GM12878 (cell line): ENCODE measurements around the gene DNAJC15. TPM values are rescaled to one million over a fixed set of nuclear protein-coding genes. Genes with fewer than 3 reads are reported as not detected.

Experiments used
- ATAC-seq: fragments of 200-7000 bp; cut with Tn5 transposase; 3 replicates; pipeline ENCODE4 v1.9.1; 2020; ENCODE audit warnings: mild to moderate bottlenecking, moderate library complexity
- BruUV-seq: library from RNA; stranded (reverse); fragments of 400-500 nt; replicated peaks from 2 replicates; lab custom pipeline; 2021; lab: Mats Ljungman, UMichigan
- CTCF ChIA-PET: fragments of 300-600 bp; sonication (Branson Sonifier 250); formaldehyde crosslinking; extraction: SDS; loops from one replicate; lab custom pipeline; 2021; ENCODE audit warnings: inconsistent platforms; lab: Yijun Ruan, JAX
- POLR2A ChIA-PET: fragments of 350-600 bp; formaldehyde crosslinking; extraction: SDS; loops from one replicate; lab custom pipeline; 2021; ENCODE audit warnings: inconsistent platforms; lab: Charles Lee
- RAD21 ChIA-PET: fragments of 300-600 bp; sonication (Branson Sonifier 250); formaldehyde crosslinking; loops from one replicate; lab custom pipeline; 2023; ENCODE audit warnings: antibody characterized with exemption; ENCODE audit not compliant: unreplicated experiment; lab: Charles Lee
- SMC1A ChIA-PET: fragments of 300-600 bp; sonication (Branson Sonifier 250); formaldehyde crosslinking; loops from one replicate; lab custom pipeline; 2023; ENCODE audit not compliant: unreplicated experiment, uncharacterized antibody; lab: Charles Lee
- DNase-seq: peaks from one replicate; pipeline ENCODE4 v3.0.0-alpha.2; 2011; ENCODE audit warnings: low read depth, low spot score
- FAIRE-seq: peaks from 3 replicates; lab custom pipeline; 2011; peaks lifted over from hg19 to GRCh38; lab: Jason Lieb, UNC
- H2AFZ ChIP-seq: 2 replicates; pipeline ENCODE4 v1.6.0; 2011; ENCODE audit warnings: low read depth, low read length, control low read depth; ENCODE audit not compliant: control insufficient read depth
- H3K27ac ChIP-seq: 2 replicates; pipeline ENCODE4 v1.5.1; 2011; ENCODE audit warnings: control low read depth; ENCODE audit not compliant: control insufficient read depth, insufficient read depth
- H3K27me3 ChIP-seq, 2 experiments: replicated peaks in 1 of 2; 2 replicates each; pipeline versions ENCODE4 v1.6.0 to v1.6.1; 2011; ENCODE audit warnings: low read length in 1 of 2; ENCODE audit not compliant: control insufficient read depth in 2 of 2, insufficient read depth in 2 of 2
- H3K36me3 ChIP-seq, 2 experiments: 2 replicates each; pipeline ENCODE4 v1.5.1; 2011; ENCODE audit warnings: low read length in 1 of 2; ENCODE audit not compliant: control insufficient read depth in 2 of 2, insufficient read depth in 2 of 2
- H3K4me1 ChIP-seq: 2 replicates; pipeline ENCODE4 v1.6.1; 2011; ENCODE audit warnings: mild to moderate bottlenecking, low read length, moderate library complexity, mixed read lengths; ENCODE audit not compliant: control insufficient read depth, insufficient read depth
- H3K4me2 ChIP-seq: 2 replicates; pipeline ENCODE4 v1.6.0; 2011; ENCODE audit warnings: control low read depth; ENCODE audit not compliant: control insufficient read depth, insufficient read depth
- H3K4me3 ChIP-seq: fragments of 200-600 bp; sonication (generic); 2 replicates; pipeline ENCODE4 v1.5.1; 2016
- H3K79me2 ChIP-seq: 2 replicates; pipeline ENCODE4 v1.6.0; 2011; ENCODE audit warnings: low read length; ENCODE audit not compliant: control insufficient read depth, insufficient read depth
- H3K9ac ChIP-seq: 2 replicates; pipeline ENCODE4 v1.8.0; 2011; ENCODE audit warnings: low read length, control low read depth, mixed read lengths; ENCODE audit not compliant: control insufficient read depth, insufficient read depth
- H3K9me3 ChIP-seq: replicated peaks from 3 replicates; pipeline ENCODE4 v1.5.1; 2011; ENCODE audit warnings: mild to moderate bottlenecking, low read length; ENCODE audit not compliant: control insufficient read depth, insufficient read depth
- H4K20me1 ChIP-seq: 2 replicates; pipeline ENCODE4 v1.6.0; 2011; ENCODE audit not compliant: control insufficient read depth, insufficient read depth
- BCL11A ChIP-seq: IDR thresholded peaks from 2 replicates; pipeline ENCODE4 v1.6.1; 2011; ENCODE audit warnings: low read depth, low read length
- CEBPB ChIP-seq, 2 experiments: fragments of 150-350 bp in 1 of 2; IDR thresholded peaks; 2 replicates each; pipeline ENCODE4 v1.6.1; 2012 to 2014; ENCODE audit warnings: low read depth in 2 of 2, low read length in 2 of 2, borderline replicate concordance in 1 of 2, inconsistent platforms in 1 of 2
- HCFC1 ChIP-seq: fragments of 150-350 bp; IDR thresholded peaks from 2 replicates; pipeline ENCODE4 v1.6.1; 2014; ENCODE audit warnings: low read length
- IKZF2 ChIP-seq, 2 experiments: fragments of 450-650 bp; IDR thresholded peaks; 2 replicates each; pipeline ENCODE4 v1.6.1; 2017; ENCODE audit warnings: mild to moderate bottlenecking in 2 of 2, moderate library complexity in 2 of 2
- NR2F1 ChIP-seq: fragments of 450-650 bp; conservative IDR thresholded peaks from 2 replicates; pipeline ENCODE4 v1.6.1; 2017; ENCODE audit warnings: mild to moderate bottlenecking
- POU2F2 ChIP-seq: IDR thresholded peaks from 3 replicates; pipeline ENCODE4 v1.6.1; 2011; ENCODE audit warnings: low read depth, mild to moderate bottlenecking, low read length, borderline replicate concordance
- SUPT20H ChIP-seq: IDR thresholded peaks from 2 replicates; pipeline ENCODE4 v1.6.1; 2011; ENCODE audit warnings: low read depth, mild to moderate bottlenecking, low read length, moderate library complexity, borderline replicate concordance; ENCODE audit not compliant: control insufficient read depth
- TCF12 ChIP-seq: IDR thresholded peaks from 2 replicates; pipeline ENCODE4 v1.6.1; 2011; ENCODE audit warnings: low read depth, mild to moderate bottlenecking, low read length
- TCF3 ChIP-seq: IDR thresholded peaks from 2 replicates; pipeline ENCODE4 v1.6.1; 2012; ENCODE audit warnings: low read depth, mild to moderate bottlenecking, low read length, borderline replicate concordance; ENCODE audit not compliant: insufficient read depth
- ZNF24 ChIP-seq: fragments of 450-650 bp; IDR thresholded peaks from 2 replicates; pipeline ENCODE4 v1.6.1; 2017; ENCODE audit warnings: antibody characterized with exemption, mild to moderate bottlenecking
- WGBS: methylation state at CpG from one replicate; pipeline ENCODE4 v1.1.6; 2016; ENCODE audit warnings: low lambda C conversion rate; ENCODE audit not compliant: insufficient replicate concordance, insufficient coverage; ENCODE audit errors: missing lambda C conversion rate; 5-methylcytosine and 5-hydroxymethylcytosine counted together
- in situ Hi-C: fragments of 300-500 bp; cut with MboI; formaldehyde crosslinking; loops from 9 replicates; pipeline ENCODE4 v1.14.3; 2018; ENCODE audit warnings: mixed read lengths
- intact Hi-C: fragments of 100-400 bp; cut with micrococcal nuclease; formaldehyde crosslinking; loops from one replicate; pipeline ENCODE4 v1.14.2; 2022; ENCODE audit not compliant: unreplicated experiment
- polyA plus RNA-seq, 11 experiments: library from polyadenylated mRNA; depleted of rRNA in 4 of 11; unstranded in 6 of 11; stranded (reverse) in 5 of 11; fragments of >200 nt; fragmentation: Nextera tagmentation in 4 of 11; fragmentation: Illumina TruSeq in 1 of 11; extraction: Ambion mirVana in 4 of 11; extraction: Trizol in 1 of 11; gene quantifications; 1 replicate in 1 of 11; 2 replicates in 10 of 11; pipeline versions ENCODE4 v1.2.1 to v1.2.3, GENCODE V29; 2011 to 2016; ENCODE audit warnings: inconsistent platforms in 2 of 11, missing spikeins in 2 of 11, low read depth in 1 of 11
- total RNA-seq, 4 experiments: library from RNA; depleted of rRNA in 3 of 4; stranded (reverse); fragments of >200 nt in 3 of 4; fragmentation: Illumina TruSeq in 1 of 4; extraction: Trizol in 1 of 4; gene quantifications; 2 replicates each; pipeline versions ENCODE4 v1.2.1 to v1.2.3, GENCODE V29; 2013 to 2021
- TF ChIP-seq, protein P1 (sequence below): fragments of 450-650 bp; IDR thresholded peaks from 2 replicates; pipeline ENCODE4 v1.6.1; 2017; ENCODE audit warnings: mild to moderate bottlenecking, moderate library complexity
- TF ChIP-seq, protein P2 (sequence below): fragments of 450-650 bp; formaldehyde crosslinking; IDR thresholded peaks from 2 replicates; pipeline ENCODE4 v1.4.0; 2022; ENCODE audit warnings: mild to moderate bottlenecking, moderate library complexity

DNAJC15 gene
- total and polyA plus RNA-seq, 10 of the 15 experiments (the other 5 are each of a cell fraction or from before 2014, with no cell fraction given) = 13.1 to 104 (median 54.4) TPM

DNA sequence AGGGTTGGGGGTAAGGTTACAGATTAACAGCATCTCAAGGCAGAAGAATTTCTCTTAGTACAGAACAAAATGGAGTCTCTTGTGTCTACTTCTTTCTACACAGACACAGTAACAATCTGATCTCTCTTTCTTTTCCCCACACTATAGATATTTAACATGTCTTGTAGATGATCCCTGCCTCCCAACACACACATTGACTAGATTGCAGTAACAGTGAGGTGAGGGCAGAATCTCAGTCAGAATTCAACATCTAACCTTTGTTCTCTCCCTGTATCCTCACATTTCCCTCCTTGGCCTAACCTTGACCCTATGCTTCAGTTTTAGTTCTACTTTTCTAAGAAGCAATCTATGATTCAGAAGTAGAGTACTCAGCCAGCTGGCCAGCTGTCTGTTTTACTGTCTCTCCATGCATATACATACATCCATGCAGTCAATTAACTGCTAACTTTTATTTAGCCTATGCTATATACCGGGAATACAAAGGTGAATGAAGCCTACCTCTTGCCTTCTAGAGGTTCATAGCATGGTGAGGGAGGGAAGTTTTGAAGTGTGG is 18.1 kb downstream of the DNAJC15 start:
- Histone ChIP-seq H3K27me3 (no peaks in the 10 kb centered on the region), H4K20me1 (no peaks in the 10 kb centered on the region), H3K36me3 (peaks cover 0 to 4% of the 10 kb centered on the region in 2 experiments; a peak in 2 of 4 replicates), H2AFZ (no peak overlapping the region), H3K9me3 (no peaks in the 10 kb centered on the region), H3K79me2 (peaks cover 33% of the 10 kb centered on the region), H3K4me3 (no peak overlapping the region), H3K4me2 (peak overlapping the region; percentile 56; the same call in 1 of the 2 replicates), H3K4me1 (peaks cover 48% of the 10 kb centered on the region), H3K27ac (peak overlapping the region; percentile 41), H3K9ac (no peak overlapping the region)
- ChIA-PET RAD21 (interaction anchor here (1.0 to 2.0 kb wide), 7 partner anchors 10 to 72 kb away, joined by 3 to 7 read pairs (median 4); no protein-coding TSS in a partner anchor), SMC1A (interaction anchor here (0.7 to 2.5 kb wide), 6 partner anchors 10 to 70 kb away, joined by 3 to 17 read pairs (median 4); no protein-coding TSS in a partner anchor), CTCF (interaction anchor here (1.0 to 1.6 kb wide), 5 partner anchors 9 to 71 kb away, joined by 3 to 4 read pairs (median 3); no protein-coding TSS in a partner anchor), POLR2A (no interaction called here)
- in situ Hi-C loops = no loop called here
- intact Hi-C loops = loop anchor here (10.0 kb wide), 1 partner anchor 767 kb away; the partner anchor contains the start of gene AKAP11
- no TSS peak for BruUV-seq
- DNase-seq (no peak), ATAC-seq (peak; percentile 65), FAIRE-seq (no peak)
- 0% methylated on average over 1 of the region's 1 CpG for whole genome bisulfite sequencing
- no peak for TF ChIP-seq HCFC1
- no peak for TF ChIP-seq CEBPB (IDR thresholded peaks at IDR 0.05; ENCODE audit: borderline replicate concordance in 1 of 2, low read depth in 2 of 2, low read length in 2 of 2)
- TF ChIP-seq TCF3 = 0 out of 2 replicates have a peak, but pooled peaks have one; percentile 28
- TF ChIP-seq POU2F2 = 0 out of 3 replicates have a peak, but pooled peaks have one; percentile 39
- 0 out of 2 replicates have a peak, but pooled peaks have one; percentile 44 for TF ChIP-seq NR2F1
- TF ChIP-seq SUPT20H = no peak
- TF ChIP-seq, protein P1, sequence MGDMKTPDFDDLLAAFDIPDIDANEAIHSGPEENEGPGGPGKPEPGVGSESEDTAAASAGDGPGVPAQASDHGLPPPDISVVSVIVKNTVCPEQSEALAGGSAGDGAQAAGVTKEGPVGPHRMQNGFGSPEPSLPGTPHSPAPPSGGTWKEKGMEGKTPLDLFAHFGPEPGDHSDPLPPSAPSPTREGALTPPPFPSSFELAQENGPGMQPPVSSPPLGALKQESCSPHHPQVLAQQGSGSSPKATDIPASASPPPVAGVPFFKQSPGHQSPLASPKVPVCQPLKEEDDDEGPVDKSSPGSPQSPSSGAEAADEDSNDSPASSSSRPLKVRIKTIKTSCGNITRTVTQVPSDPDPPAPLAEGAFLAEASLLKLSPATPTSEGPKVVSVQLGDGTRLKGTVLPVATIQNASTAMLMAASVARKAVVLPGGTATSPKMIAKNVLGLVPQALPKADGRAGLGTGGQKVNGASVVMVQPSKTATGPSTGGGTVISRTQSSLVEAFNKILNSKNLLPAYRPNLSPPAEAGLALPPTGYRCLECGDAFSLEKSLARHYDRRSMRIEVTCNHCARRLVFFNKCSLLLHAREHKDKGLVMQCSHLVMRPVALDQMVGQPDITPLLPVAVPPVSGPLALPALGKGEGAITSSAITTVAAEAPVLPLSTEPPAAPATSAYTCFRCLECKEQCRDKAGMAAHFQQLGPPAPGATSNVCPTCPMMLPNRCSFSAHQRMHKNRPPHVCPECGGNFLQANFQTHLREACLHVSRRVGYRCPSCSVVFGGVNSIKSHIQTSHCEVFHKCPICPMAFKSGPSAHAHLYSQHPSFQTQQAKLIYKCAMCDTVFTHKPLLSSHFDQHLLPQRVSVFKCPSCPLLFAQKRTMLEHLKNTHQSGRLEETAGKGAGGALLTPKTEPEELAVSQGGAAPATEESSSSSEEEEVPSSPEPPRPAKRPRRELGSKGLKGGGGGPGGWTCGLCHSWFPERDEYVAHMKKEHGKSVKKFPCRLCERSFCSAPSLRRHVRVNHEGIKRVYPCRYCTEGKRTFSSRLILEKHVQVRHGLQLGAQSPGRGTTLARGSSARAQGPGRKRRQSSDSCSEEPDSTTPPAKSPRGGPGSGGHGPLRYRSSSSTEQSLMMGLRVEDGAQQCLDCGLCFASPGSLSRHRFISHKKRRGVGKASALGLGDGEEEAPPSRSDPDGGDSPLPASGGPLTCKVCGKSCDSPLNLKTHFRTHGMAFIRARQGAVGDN = peak; percentile 95
- TF ChIP-seq, protein P2, sequence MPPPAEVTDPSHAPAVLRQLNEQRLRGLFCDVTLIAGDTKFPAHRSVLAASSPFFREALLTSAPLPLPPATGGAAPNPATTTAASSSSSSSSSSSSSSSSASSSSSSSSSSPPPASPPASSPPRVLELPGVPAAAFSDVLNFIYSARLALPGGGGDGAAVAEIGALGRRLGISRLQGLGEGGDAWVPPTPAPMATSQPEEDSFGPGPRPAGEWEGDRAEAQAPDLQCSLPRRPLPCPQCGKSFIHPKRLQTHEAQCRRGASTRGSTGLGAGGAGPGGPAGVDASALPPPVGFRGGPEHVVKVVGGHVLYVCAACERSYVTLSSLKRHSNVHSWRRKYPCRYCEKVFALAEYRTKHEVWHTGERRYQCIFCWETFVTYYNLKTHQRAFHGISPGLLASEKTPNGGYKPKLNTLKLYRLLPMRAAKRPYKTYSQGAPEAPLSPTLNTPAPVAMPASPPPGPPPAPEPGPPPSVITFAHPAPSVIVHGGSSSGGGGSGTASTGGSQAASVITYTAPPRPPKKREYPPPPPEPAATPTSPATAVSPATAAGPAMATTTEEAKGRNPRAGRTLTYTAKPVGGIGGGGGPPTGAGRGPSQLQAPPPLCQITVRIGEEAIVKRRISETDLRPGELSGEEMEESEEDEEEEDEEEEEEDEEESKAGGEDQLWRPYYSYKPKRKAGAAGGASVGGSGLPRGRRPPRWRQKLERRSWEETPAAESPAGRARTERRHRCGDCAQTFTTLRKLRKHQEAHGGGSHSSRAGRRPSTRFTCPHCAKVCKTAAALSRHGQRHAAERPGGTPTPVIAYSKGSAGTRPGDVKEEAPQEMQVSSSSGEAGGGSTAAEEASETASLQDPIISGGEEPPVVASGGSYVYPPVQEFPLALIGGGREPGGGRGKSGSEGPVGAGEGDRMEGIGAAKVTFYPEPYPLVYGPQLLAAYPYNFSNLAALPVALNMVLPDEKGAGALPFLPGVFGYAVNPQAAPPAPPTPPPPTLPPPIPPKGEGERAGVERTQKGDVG (CRISPR knock-in tag) = peak; percentile 53; the same call in 1 of the 2 replicates
- TF ChIP-seq BCL11A = no peak
- peak; percentile 29 to 48; a peak in 3 of 4 replicates for TF ChIP-seq IKZF2 (IDR thresholded peaks at IDR 0.05)
- TF ChIP-seq TCF12 = 0 out of 2 replicates have a peak, but pooled peaks have one; percentile 56
- no peak for TF ChIP-seq ZNF24
